Heart left ventricle (tissue), 13 donors: ENCODE measurements around the gene TENT5A.

ENCODE experiments used
- POLR2A ChIP-seq, 2 donors: fragments of 450-650 bp; IDR thresholded peaks; one replicate each; pipeline ENCODE4 v1.6.1; 2017; ENCODE audit warnings: antibody characterized with exemption in 2 of 2, mild to moderate bottlenecking in 2 of 2, moderate library complexity in 2 of 2
- TF ChIP-seq, protein P1 (sequence below), 12 donors: fragments of 200-600 bp; sonication (generic) in 4 of 12; IDR thresholded peaks; one replicate each; pipeline versions ENCODE4 v1.5.0 to v1.8.0; 2018 to 2022; ENCODE audit warnings: antibody characterized with exemption in 12 of 12, mild to moderate bottlenecking in 5 of 12
- donor health status: ischemic (EF 13 %, LVEDD 7.1; RV severe dilation, severe dysfunction).
- donor health status: DM: no; HTN: yes; CAD: no.
- donor health status: DM: no; HTN: no; CAD: no.
- donor health status: ischemic (EF 25% LVEDD 6.9; RV normal size, moderate dysfunction).
- donor health status: ischemic (EF 25% LVEDD 5.7; RV mildly dilated, moderate dysfunction).
- donor health status: ischemic (EF 35%, LVEDD 5.7; RV mildly dilated, moderate dysfunction).
- donor health status: nonischemic (EF 11% LVEDD 7.7; RV severe dilation, severe dysfunction).
- donor health status: DM: yes; HTN: yes; CAD: no.
- donor health status: PGD.
- donor health status: ischemic (EF 29% LVEDD 5.4; RV normal size, mild dysfunction).
- donor health status: nonischemic (EF 23%, LVEDD 6.1; RV moderate dilation, normal function).

DNA sequence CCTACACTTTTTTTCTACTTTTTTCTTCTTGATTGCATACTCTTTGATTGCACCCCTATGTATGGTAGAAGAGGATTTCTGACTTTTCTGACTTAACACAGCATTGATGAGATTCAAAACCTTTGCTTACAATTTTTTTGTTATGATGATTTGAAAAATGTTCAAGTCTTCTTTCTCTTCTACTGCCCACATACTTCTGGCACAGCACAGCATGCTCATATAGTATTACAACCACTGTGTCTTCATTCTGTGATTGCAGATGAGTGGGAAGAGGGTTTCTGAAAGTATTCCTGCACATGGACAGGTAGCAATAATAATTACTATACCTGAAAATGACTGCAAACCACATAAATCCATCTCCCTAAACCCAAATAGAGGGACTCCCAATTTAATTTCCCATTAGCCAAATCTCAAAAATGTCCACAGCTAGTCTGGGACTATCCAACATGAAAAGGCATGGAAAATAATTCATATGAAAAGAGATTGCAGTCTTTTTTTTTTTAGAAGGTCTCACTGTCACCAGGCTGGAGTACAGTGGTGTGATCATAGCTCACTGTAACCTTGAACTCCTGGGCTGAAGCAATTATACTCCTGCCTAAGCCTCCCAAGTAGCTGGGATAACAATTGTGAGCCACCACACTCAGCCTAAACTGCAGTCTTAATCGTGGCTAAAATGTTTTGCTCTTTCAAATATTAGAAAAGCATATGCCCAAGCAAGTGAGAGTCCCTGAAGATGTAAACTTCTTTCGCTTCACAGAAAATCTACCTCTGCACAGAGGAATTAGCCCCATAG, 15.9 kb upstream of the TENT5A start:
- TF ChIP-seq, protein P1, sequence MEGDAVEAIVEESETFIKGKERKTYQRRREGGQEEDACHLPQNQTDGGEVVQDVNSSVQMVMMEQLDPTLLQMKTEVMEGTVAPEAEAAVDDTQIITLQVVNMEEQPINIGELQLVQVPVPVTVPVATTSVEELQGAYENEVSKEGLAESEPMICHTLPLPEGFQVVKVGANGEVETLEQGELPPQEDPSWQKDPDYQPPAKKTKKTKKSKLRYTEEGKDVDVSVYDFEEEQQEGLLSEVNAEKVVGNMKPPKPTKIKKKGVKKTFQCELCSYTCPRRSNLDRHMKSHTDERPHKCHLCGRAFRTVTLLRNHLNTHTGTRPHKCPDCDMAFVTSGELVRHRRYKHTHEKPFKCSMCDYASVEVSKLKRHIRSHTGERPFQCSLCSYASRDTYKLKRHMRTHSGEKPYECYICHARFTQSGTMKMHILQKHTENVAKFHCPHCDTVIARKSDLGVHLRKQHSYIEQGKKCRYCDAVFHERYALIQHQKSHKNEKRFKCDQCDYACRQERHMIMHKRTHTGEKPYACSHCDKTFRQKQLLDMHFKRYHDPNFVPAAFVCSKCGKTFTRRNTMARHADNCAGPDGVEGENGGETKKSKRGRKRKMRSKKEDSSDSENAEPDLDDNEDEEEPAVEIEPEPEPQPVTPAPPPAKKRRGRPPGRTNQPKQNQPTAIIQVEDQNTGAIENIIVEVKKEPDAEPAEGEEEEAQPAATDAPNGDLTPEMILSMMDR (IDR thresholded peaks at IDR 0.05) = no peak
- no peak for TF ChIP-seq POLR2A (IDR thresholded peaks at IDR 0.05)
